ENCODE results near the gene ARL11. TPM values are rescaled to one million over a fixed set of nuclear protein-coding genes. Genes with fewer than 3 reads are reported as not detected.
A peak's percentile ranks its signal among the peaks of the same experiment; 100 is the strongest.

ARL11 gene
- total RNA-seq, 1 donor from 2014 or later: 0.43 TPM

DNA sequence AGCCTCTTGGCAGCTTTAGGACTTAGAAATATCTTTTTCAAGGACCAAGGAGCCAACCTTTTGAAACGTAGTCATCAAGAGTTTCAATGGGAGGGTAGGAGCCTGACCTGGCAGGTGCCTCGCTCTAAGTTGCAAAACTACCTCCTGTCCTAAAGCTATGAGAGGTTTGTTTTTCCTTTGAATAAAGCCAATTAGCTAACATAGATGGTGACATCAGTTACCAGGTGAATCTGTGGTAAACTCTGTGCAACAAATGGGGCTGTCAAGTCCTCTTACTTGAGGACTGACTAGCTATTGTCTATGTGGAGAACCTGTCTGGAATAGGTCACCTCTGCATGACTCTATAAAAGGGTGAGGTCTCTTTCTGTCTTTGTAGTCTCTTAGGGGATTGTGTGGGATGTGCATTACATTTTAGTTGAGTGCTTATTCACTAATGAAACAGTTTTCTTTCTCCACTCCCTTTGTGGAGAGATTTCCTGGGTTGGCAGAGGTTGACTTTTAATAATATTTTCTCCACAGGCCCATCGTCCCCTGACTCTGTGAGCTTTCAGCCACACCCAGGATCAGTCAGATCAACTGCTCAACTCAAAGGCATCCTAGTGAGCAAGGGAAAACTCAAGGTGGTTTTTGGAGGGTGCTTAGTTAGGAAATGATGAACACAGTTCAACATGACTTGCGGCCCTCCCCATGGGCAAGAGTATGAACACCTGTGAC lies 9.9 kb downstream of the ARL11 start:
- H3K4me1 ChIP-seq: no peaks in the 10 kb centered on the region
- no peak overlapping the region for H3K27ac ChIP-seq
- no peaks in the 10 kb centered on the region for H3K27me3 ChIP-seq
- H3K4me3 ChIP-seq: no peak overlapping the region
- H3K36me3 ChIP-seq: no peaks in the 10 kb centered on the region
- intact Hi-C loops (cut with DNase I): no loop called here
- DNase-seq (ENCODE audit: low spot score in 2 of 2): no peak
- TF ChIP-seq CTCF (IDR thresholded peaks at IDR 0.05): no peak
- no peaks in the 10 kb centered on the region for H3K9me3 ChIP-seq

DNA sequence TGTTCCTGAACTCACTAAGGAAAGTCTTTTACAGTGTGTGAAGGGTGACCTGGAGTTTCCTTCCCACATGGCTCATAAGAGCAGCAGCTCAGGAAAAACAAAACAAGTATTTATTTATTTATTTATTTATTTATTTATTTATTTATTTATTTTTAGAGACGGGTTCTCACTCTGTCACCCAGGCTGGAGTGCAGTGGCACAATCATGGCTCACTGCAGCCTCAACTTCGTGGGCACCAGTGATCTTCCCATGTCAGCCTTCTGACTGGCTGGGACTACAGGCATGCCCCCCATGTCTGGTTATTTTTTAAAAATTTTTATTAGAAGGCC lies 10.4 kb downstream of the ARL11 start:
- Histone ChIP-seq H3K9me3 (no peaks in the 10 kb centered on the region), H3K4me1 (no peaks in the 10 kb centered on the region), H3K27ac (no peak overlapping the region), H3K27me3 (no peaks in the 10 kb centered on the region), H3K4me3 (no peak overlapping the region), H3K36me3 (no peaks in the 10 kb centered on the region)
- no peak for DNase-seq (ENCODE audit: low spot score in 2 of 2)
- intact Hi-C loops (cut with DNase I): no loop called here
- no peak for TF ChIP-seq CTCF (IDR thresholded peaks at IDR 0.05)

DNA sequence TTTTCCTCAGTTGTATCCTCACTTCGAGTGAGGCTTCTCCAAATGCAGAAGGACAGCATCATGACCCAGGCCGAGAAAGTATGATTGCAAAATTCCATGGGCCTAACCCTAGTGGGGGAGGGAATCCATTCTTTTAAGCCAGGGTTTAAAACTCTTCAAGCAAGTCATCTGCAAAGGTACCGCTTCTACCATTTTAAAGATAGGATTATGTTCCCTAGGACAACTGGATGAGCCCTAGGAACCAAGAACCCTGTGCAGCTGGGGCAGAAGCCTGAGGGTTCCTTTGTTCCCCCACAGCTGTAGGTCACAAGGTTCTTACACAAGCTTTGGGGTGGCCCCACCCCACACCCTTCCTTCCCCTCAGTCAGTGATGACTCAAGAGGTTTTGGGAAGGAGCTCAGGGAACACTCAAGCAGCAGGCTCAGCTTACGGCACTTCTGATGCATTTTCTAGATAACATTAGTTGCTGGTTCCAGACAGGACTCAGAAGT lies 13.5 kb downstream of the ARL11 start:
- Histone ChIP-seq H3K9me3 (no peaks in the 10 kb centered on the region), H3K27ac (peak overlapping the region; percentile 12 to 48), H3K27me3 (no peaks in the 10 kb centered on the region), H3K4me3 (peak overlapping the region in 1 of 2 donors; percentile 30), H3K36me3 (no peaks in the 10 kb centered on the region), H3K4me1 (no peaks in the 10 kb centered on the region)
- DNase-seq (ENCODE audit: low spot score in 2 of 2): peak in 1 of 2 donors; percentile 74
- no peak for TF ChIP-seq CTCF (IDR thresholded peaks at IDR 0.05)
- intact Hi-C loops (cut with DNase I): no loop called here

- intact Hi-C loops (cut with DNase I): no loop called here
- Histone ChIP-seq H3K27ac (no peak overlapping the region), H3K9me3 (no peaks in the 10 kb centered on the region), H3K4me1 (no peaks in the 10 kb centered on the region), H3K27me3 (no peaks in the 10 kb centered on the region), H3K4me3 (peak overlapping the region in 1 of 2 donors; percentile 30), H3K36me3 (no peaks in the 10 kb centered on the region)
- no peak for DNase-seq (ENCODE audit: low spot score in 2 of 2)
- TF ChIP-seq CTCF (IDR thresholded peaks at IDR 0.05): no peak
Observed at GRCh38 chr13:49643035-49643646, 14.8 kb downstream of the ARL11 start.

DNA sequence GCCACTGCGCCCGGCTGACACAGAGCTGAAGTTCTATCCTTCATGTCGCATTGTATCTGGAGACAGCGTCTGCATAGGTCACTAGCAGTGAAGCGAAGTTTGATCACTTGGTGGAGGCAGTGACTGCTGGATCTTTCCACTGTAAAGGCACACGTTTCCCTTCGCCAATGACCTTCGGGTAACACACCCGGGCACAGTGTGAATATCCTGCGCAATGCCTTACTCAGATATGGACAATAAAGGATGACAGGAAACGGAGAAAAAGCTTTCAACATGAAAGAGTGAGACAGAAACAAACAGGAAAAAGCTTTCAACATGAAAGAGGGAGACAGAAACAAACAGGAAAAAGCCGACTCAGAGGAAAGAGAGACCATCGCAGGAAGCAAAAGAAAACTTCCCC lies 17.1 kb downstream of the ARL11 start:
- H3K4me3 ChIP-seq: no peak overlapping the region
- no peaks in the 10 kb centered on the region for H3K9me3 ChIP-seq
- H3K27me3 ChIP-seq: no peaks in the 10 kb centered on the region
- intact Hi-C loops (cut with DNase I): no loop called here
- no peak overlapping the region for H3K27ac ChIP-seq
- no peaks in the 10 kb centered on the region for H3K4me1 ChIP-seq
- no peak for TF ChIP-seq CTCF (IDR thresholded peaks at IDR 0.05)
- DNase-seq (ENCODE audit: low spot score in 2 of 2): no peak
- no peaks in the 10 kb centered on the region for H3K36me3 ChIP-seq

Data from ascending aorta (tissue), 2 donors.